ENCODE data around the gene CLEC2L. TPM values are rescaled to one million over a fixed set of nuclear protein-coding genes. Genes with fewer than 3 reads are reported as not detected.

The CLEC2L gene
- total RNA-seq, 1 donor from 2014 or later, result not detected

- intact Hi-C loops (cut with micrococcal nuclease), result no loop called here
- ATAC-seq (no peak), DNase-seq (no peak)
Measured at GRCh38 chr7:139571190-139571589, 47.7 kb downstream of the CLEC2L start.

- DNase-seq (no peak), ATAC-seq (no peak)
- intact Hi-C loops (cut with micrococcal nuclease), result no loop called here
Measured at GRCh38 chr7:139571651-139572050, 48.2 kb downstream of the CLEC2L start.

- ATAC-seq (no peak), DNase-seq (no peak)
- intact Hi-C loops (cut with micrococcal nuclease), result no loop called here
Measured at GRCh38 chr7:139572071-139572470, 48.6 kb downstream of the CLEC2L start.

- ATAC-seq (no peak), DNase-seq (no peak)
- intact Hi-C loops (cut with micrococcal nuclease), result no loop called here
Measured at GRCh38 chr7:139572704-139573385, 49.4 kb downstream of the CLEC2L start.

- DNase-seq, result no peak
- intact Hi-C loops (cut with micrococcal nuclease), result no loop called here
- ATAC-seq, result no peak
Measured at GRCh38 chr7:139573871-139574270, 50.4 kb downstream of the CLEC2L start.

GRCh38 chr7:139574618-139575337 lies 51.3 kb downstream of the CLEC2L start:
- peak; percentile 63 for DNase-seq
- intact Hi-C loops (cut with micrococcal nuclease), result no loop called here
- ATAC-seq, result peak; percentile 96

- ATAC-seq, result no peak
Measured at GRCh38 chr7:139575338-139575680, 51.8 kb downstream of the CLEC2L start.

GRCh38 chr7:139576179-139576973 lies 52.9 kb downstream of the CLEC2L start:
- intact Hi-C loops (cut with micrococcal nuclease), result no loop called here
- DNase-seq, result no peak
- ATAC-seq, result no peak

More at GRCh38 chr7:139575338-139575680, 51.8 kb downstream of the CLEC2L start:
- no peak for DNase-seq
- intact Hi-C loops (cut with micrococcal nuclease), result no loop called here

- intact Hi-C loops (cut with micrococcal nuclease), result no loop called here
- ATAC-seq (no peak), DNase-seq (no peak)
Measured at GRCh38 chr7:139580435-139580834, 57.0 kb downstream of the CLEC2L start.

GRCh38 chr7:139582130-139582650 lies 58.7 kb downstream of the CLEC2L start:
- DNase-seq (no peak), ATAC-seq (no peak)
- intact Hi-C loops (cut with micrococcal nuclease), result no loop called here

GRCh38 chr7:139582671-139583155 lies 59.2 kb downstream of the CLEC2L start:
- ATAC-seq (no peak), DNase-seq (no peak)
- intact Hi-C loops (cut with micrococcal nuclease), result no loop called here

- DNase-seq (no peak), ATAC-seq (no peak)
- intact Hi-C loops (cut with micrococcal nuclease), result no loop called here
Measured at GRCh38 chr7:139583826-139584553, 60.5 kb downstream of the CLEC2L start.

GRCh38 chr7:139585042-139585441 lies 61.6 kb downstream of the CLEC2L start:
- ATAC-seq (no peak), DNase-seq (no peak)
- intact Hi-C loops (cut with micrococcal nuclease), result no loop called here

- DNase-seq (no peak), ATAC-seq (no peak)
- intact Hi-C loops (cut with micrococcal nuclease), result no loop called here
Measured at GRCh38 chr7:139586286-139586685, 62.8 kb downstream of the CLEC2L start.

GRCh38 chr7:139587535-139587934 lies 64.0 kb downstream of the CLEC2L start:
- no peak for DNase-seq
- ATAC-seq, result no peak
- intact Hi-C loops (cut with micrococcal nuclease), result no loop called here

GRCh38 chr7:139588632-139589031 lies 65.1 kb downstream of the CLEC2L start:
- no peak for DNase-seq
- peak; percentile 77 for ATAC-seq
- intact Hi-C loops (cut with micrococcal nuclease), result no loop called here

- intact Hi-C loops (cut with micrococcal nuclease), result no loop called here
Measured at GRCh38 chr7:139589474-139589873, 66.0 kb downstream of the CLEC2L start.

GRCh38 chr7:139591550-139592195 lies 68.2 kb downstream of the CLEC2L start:
- intact Hi-C loops (cut with micrococcal nuclease), result no loop called here
- ATAC-seq (no peak), DNase-seq (no peak)

More at GRCh38 chr7:139589474-139589873, 66.0 kb downstream of the CLEC2L start:
- ATAC-seq (no peak), DNase-seq (no peak)
